DOHH2 (cell line): ENCODE measurements around the gene DUOX1.

Source experiments
- CTCF ChIP-seq: fragments of 200-600 bp; sonication (generic); IDR thresholded peaks from one replicate; pipeline ENCODE4 v1.5.1; 2014; ENCODE audit warnings: antibody characterized with exemption, mild to moderate bottlenecking, low read depth, low read length; ENCODE audit not compliant: poor library complexity, severe bottlenecking
- EZH2phosphoT487 ChIP-seq: fragments of 200-600 bp; sonication (generic); IDR thresholded peaks from 2 replicates; pipeline ENCODE4 v1.6.1; 2017; ENCODE audit warnings: borderline replicate concordance, mild to moderate bottlenecking, antibody characterized with exemption, low read length, moderate library complexity, mixed read lengths

- TF ChIP-seq CTCF (no peak), EZH2phosphoT487 (no peak)
These were observed 40.0 kb upstream of the DUOX1 start for GRCh38 chr15:45089712-45090373.
